GM19452 (cell line): ENCODE measurements around the gene LARP1B.
"Not testable (repeated sequence)": the region's sequence is repeated elsewhere in the genome, so short reads cannot be mapped to it uniquely, and the experiment has no call there.

Experiments used
- ATAC-seq: cut with Tn5 transposase; IDR thresholded peaks from one replicate; pipeline ENCODE4 v1.9.1; 2021; ENCODE audit not compliant: unreplicated experiment

Gene LARP1B

DNA sequence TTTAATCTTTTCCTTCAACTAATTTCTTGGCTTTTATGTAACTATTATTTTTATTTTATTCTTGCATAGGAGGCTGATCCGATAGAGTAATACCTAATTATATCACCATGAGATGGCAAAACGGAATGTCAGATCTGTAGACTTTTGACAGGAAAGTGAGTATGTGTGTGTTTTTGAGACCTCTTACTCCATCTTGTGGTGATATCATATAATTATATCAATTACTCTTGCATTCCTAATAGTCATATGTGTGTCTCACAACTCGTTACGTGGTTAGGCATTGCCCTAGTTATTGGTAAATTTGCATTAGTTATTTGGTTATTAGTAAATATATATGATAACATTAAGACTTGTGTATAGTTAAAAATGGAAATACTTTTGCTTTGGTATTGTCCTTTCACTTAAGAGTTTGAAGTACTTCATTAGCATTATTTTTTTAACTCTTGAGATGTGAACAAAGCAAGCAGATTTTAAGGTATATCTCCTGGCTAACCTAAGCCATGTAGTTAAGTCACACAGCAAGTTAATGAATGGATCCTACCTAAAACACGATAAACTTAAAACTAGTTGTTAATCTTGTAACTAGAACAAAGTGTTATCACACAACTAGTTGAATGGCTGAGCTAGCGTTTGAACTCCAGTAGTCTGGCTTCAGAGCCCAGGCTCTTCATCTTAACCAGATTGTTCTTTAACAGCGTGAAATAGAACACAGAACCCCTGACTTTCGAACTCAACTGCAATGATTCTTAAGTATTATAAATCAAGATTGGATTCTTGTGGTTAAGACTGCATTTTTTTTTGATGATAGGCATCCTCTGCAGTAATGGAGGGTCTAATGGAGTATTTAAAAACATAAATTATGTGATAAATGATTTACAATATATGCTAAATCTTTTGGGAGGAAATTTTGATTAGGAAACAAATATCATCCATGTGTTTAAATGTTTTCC lies 159.4 kb downstream of the LARP1B start:
- peak; percentile 63 for ATAC-seq

DNA sequence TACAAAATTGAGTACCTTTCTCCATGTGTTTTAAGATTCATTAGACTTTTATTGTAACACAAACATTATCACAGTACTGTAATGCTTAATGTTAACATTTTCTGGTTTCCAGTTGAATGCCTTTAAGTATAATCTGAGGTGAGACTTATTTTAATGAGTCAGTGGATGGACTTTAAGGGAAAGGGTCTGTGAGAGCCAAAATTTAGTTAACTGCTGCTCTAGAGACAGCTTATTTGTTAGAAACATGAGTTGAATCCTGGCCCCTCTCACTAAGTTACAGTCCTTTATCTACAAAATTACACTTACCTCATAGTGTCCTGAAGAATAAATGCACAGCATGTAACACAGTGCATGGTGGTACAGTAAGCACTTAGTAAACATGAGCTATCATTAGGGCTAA lies 160.5 kb downstream of the LARP1B start:
- ATAC-seq: no peak

DNA sequence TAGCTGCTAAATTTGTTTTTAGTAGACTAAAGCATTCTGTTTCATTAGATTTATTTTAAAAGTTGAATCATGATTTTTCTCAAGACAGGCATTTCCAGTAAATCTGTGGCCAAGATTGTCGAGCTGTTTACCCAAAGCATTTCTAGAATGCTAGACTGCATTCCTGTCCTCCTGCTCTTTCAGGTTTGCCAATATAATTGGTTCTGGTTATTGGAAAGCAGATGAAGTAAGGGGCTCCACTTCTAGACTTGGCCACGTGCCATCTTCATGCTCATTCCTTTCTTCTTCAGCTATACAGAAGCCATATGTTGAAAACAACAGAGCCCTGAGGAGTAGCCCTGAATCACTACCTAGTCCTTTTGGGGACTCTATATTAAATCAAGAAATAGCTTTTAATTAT lies 164.0 kb downstream of the LARP1B start:
- ATAC-seq: no peak

DNA sequence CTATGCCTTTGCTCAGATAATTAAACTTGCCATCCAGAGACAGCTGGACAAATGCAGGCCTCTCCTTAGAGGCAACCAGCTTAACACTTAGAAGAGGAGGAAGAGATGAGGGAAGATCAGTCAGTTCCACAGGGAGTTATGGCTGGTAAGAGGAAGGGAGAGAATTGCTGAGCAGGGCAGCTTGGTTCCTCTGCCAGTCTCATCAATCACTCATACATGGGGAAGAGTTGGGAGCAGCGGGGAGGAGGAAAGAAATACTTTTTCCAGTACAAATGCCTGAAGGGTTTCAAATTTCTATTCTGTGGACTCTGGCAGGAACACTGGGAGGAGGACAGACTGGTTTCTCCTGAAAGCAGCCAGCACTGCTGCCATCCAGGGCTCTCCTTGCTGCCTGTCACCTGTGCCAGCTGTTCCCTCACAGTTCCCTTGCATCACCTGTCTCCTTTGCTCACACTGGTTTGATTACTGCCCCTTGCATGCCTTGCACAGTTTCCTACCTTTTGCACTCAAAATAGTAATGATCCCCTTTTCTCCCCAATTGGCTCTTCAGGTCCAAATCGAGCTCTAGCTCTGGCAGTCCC lies 167.0 kb downstream of the LARP1B start:
- ATAC-seq: no peak

DNA sequence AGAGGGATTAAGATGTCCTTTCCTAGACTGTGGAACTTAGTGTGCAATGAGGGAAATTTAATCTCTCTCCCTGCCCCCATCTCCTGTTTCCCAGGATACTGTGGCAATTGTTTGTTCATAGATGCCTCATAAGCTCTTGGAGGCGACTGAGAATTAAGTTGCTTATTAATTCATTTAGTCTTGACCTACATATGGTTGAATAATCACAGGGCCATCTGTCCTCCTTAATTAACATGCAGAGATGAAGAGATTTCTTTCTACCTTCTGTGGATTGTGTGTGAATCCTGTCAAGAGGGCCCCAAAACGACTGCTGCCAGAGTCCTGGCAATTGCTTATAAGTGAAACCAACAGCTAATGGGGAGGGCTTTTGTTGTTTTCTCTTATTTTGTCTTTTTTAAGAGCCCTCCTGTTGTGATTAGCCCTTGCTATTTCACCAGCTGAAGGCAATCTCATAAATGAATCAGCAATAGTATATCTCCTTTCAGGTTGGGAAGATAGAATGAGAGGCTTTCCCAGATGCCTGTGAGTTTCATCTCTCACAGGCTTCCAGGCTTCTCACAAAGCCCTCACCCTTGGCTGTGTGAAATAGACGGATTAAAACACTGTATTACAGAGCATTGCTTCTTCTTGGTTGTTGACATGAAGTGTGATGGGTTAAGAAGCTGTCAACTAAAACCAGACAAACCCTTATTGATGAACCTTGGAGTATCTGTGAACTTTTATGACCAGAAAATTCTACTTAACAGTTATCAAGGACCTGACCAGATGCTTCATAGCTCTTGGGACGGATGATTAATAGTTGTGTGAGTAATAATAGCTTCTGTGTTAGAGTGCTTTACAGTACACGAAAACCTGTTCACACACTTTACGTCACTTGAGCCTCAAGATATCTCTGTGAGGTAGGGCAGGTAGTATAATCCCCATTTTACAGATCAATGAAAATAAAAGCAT lies 168.0 kb downstream of the LARP1B start:
- no peak for ATAC-seq

DNA sequence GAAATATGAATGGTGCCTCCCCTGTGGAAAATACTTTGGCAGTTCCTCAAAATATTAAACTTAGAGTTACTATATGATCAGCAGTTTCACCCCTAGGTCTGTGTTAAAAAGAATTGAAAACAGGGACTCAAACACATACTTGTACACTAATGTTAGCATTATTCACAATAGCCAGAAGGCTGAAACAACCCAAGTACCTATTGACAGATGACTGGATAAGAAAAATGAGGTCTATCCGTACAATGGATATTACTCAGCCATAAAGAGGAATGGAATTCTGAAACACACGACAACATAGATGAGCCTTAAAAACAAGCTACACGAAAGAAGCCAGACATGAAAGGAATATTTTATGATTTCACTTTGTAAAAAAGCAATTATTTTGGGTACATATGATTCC lies 171.6 kb downstream of the LARP1B start:
- no peak for ATAC-seq

DNA sequence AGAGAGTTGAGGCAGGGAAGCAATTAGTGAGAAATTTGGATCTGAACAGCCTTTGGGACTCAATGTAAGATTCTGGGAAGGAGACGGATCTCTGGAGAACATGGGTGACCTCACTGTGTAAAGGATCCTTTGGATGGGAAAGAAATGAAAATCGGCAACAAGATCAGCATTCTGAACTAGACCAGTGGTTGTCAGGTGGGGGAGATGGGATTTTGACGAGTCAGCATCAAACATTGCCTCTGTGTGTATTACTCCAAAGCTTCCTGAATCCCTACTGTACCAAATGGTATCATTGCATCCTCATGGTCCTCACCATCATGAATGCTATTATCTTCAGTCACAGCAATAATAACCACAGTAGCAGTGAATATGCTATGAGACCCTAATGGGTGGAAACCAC lies 173.7 kb downstream of the LARP1B start:
- ATAC-seq: no peak

DNA sequence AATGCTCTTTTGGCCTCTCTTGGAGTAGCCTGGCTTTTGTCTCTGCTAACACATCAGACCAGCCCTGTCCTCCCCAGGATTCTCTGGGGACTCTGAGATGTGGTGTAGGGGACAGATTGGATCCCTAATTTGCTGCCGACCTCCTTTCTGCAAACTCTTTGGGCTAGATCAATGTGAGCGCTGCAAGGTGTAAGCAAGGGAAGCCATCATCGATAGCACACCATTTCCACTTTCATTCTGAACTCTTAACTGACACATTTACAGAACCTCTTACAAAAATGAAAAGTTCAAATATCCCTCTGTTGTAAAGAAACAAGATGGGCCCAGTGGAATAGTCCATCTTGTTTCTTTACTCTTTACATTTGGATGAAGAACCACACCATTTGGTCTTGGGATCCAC lies 179.9 kb downstream of the LARP1B start:
- no peak for ATAC-seq

DNA sequence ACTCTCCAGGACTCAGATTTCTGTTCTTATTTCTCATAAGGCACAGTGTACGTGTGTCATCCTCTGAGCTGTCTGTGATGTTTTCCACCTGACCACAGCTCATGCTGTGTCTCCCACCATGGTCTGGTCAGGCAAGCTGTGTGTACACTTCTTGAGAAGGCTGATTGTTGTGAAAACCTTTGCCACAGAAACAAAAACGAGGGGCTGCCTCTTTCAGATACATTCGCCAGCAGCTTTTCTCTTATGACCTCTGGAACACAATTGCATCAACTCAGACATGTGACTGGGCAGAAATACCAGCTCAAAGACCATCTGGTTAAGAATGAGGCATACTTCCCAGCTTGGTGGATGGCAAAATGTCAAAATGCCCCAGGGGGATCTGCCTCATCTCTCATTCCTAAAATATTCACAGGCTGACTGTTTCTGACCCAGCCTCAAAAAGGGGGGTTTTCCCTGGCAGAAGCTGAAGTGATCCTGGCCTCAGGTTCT lies 180.4 kb downstream of the LARP1B start:
- ATAC-seq: no peak

DNA sequence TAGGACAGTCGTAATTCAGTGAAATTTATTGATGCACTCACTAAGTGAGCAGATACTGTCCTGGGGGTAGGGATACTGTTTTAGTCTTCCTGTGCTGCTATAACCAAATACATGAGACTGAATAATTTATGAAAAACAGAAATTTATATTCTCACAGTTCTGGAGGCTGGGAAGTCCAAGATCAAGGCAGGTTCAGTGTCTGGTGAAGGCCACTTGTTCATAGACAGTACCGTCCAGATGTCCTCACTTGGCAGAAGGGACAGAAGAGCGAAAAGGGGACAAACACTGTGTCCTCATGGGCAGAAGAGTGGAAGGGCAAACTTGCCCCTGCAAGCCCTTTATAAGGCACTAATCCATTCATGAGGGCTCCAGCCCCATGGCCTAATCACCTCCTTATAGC lies 180.9 kb downstream of the LARP1B start:
- no peak for ATAC-seq

DNA sequence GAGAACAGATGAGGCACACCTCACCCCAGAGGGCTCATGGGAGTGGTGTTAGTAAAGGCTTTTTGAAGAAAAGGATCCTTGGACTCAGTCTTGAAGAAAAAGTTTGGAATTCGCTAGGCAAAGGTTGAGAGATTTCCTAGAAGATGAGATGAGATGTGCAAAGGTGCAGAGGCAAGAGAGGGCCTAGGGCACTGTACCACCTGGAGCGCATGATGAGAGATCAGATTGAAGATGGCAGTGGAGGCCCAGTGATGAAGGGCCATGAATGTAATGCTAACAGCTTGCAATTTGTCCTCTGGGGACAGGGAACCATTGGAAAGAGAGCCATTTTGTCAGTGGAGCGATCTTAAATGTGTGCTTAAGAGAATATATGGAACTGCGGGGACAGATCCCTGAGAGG lies 181.5 kb downstream of the LARP1B start:
- no peak for ATAC-seq

DNA sequence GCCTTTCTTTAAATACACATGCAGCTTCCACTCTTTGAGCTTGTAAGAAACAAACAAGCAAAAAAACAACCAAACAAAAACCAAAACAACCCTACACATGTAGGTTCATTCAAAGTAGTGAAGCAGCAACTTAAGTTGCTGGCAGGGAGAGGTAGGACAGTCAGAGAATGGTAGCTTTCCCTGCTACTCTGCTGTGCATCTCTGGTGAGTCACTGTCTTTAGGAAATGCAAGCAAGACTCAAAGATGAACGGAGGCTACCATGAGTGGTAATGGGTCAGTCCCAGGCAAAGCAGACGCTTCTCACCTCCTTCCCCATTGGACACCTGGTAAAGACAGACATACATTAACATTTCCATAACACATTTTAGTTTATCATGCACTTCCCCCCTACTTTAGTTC lies 183.3 kb downstream of the LARP1B start:
- ATAC-seq: no peak

DNA sequence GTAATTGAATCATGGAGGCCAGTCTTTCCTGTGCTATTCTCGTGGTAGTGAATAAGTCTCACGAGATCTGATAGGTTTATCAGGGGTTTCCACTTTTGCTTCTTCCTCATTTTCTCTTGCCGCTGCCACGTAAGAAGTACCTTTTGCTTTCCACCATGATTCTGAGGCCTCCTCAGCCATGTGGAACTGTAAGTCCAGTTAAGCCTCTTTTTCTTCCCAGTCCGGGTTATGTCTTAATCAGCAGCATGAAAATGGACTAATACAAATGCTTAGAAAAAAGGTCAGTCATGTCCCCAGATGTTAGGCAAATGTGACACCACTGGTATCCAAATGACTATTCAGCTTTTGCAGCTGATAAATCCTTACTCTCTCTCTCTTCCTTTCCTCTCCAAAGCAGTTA lies 184.3 kb downstream of the LARP1B start:
- ATAC-seq: not testable (repeated sequence)

DNA sequence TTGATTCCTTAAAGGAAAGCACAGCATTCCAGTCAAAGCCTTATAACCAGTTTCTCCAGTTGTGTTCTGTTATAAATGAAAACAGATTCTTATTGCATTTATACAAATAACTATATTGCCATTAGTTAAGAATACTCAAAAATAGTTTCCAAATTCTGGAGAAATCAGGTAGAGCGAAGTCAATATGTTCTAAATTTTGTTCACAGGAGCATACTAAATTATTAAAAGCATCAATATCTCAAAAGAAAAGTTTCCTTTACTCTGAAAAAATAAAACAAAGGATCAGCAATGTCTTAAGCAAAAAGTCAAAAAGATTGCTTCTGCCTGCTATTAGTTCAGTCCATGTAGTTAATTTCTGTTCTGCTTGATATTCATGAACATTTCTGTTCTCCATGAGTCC lies 186.8 kb downstream of the LARP1B start:
- ATAC-seq: no peak

DNA sequence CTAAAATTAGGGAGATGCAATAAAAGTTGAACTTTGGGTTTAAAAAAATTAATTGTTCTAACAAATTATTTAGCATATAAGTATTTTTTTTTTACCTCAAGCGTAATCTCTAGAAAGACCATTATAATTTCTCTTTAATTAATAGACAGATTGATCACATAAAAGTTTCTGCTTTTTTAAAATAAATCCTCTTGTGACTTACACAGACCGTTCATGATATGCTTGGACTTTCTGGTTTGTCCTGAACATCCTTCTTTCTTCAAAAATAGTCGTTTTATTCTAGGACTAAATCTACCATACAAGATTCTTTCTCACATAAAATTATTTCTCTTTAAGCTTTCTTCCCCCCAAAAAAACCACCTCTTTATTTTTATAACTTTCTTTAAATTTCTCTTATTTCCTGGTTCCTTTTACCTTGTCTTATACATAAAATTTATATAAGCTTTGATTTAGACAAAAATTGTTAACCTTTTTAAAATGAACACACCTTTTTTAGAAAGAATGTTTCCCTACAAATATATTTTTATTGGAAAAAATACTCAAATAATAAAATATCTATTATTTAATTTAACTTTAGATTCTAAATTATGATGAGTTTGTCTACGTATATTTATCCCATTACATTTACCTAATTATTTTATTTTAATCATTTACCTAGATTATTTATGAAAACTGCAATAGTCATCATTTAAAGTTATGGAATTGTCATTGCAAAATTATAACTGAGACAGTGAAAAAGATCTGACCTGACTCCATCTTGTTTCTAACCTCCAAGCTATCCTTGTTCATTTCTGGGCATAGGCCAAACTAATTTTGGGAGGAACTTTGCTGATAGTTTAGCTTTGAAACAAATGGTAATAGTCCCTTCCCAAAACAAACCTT lies 188.9 kb downstream of the LARP1B start:
- no peak for ATAC-seq

DNA sequence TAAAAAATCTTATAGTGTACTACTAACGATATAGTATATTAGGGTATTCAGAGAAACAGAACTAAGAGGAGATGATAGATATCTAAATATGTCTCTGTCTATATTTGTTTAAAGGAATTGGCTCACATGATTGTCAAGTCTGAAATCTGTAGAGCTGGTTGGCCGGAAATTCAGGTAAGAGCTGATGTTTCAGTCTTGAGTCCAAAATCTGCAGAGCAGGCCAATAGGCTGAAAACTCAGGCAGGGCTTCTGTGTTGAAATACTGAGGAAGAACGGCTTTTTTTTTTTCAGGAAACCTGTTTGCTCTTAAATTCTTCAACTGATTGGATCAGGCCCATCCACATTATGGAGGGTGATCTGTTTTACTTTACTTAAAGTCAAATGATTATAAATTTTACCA lies 194.8 kb downstream of the LARP1B start:
- no peak for ATAC-seq

DNA sequence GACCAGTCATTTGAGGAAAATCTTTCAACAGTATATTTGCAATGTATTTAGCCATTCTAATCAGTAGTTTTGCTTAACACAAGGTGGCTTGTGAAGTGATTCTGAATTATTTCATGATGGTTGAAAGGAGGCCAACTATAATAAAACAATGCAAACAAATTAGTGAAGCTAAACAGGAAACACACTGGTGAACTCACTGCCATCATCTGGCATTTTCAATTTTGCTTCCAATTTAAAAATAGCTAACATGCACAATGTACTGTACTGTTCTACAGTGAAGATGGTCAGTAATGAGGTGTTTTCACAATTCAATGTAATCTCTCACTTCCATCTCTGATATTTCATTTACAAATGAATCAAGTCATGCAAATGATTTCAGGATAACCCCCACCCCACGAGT lies 195.4 kb downstream of the LARP1B start:
- no peak for ATAC-seq

DNA sequence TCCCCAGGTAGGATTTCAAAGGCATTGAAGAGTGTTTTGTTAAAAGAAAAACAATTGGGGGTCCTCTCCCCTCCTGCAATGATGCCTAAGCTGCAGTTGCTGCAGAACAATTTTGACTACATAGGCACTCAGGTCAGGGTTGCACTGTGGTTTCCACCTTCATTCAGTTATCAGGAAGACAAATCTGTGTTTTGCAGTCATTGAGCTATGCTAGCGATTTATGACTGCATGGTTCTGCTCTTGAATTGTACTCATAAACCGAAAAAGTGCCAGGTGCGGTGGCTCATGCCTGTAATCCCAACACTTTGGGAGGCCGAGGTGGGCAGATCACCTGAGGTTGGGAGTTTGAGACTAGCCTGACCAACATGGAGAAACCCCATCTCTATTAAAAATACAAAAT lies 197.1 kb downstream of the LARP1B start:
- not testable (repeated sequence) for ATAC-seq

DNA sequence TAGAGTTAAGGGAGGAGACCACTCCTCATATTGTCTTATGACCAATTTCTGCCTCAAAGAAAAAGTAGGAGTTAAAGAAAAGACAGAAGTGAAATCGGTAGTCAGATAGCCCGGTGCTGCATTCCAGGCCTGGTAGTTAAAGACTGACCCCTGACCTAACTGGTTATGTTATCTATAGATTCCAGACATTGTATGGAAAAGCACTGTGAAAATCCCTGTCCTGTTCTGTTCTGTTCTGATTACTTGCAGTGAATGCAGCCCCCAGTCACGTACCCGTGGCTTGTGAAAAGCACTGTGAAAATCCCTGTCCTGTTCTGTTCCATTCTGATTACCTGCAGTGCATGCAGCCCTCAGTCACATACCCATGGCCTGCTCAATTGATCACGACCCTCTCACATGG lies 198.8 kb downstream of the LARP1B start:
- ATAC-seq: not testable (repeated sequence)
